Right cardiac atrium (tissue), 5 donors: ENCODE data around the gene ZBTB20. TPM values are rescaled to one million over a fixed set of nuclear protein-coding genes. Genes with fewer than 3 reads are reported as not detected.

Experiments
- ATAC-seq, 2 donors: fragments of 200-7000 bp; cut with Tn5 transposase; one replicate each; pipeline versions ENCODE4 v1.8.0 to v1.9.1; 2020; ENCODE audit warnings: moderate library complexity in 2 of 2, mild to moderate bottlenecking in 1 of 2
- DNase-seq, 3 donors: peaks; one replicate each; pipeline ENCODE4 v3.0.0-alpha.2; 2020
- H3K27ac ChIP-seq: one replicate; pipeline ENCODE4 v1.5.1; 2013; ENCODE audit warnings: mild to moderate bottlenecking, low read length, control low read depth, moderate library complexity
- H3K27me3 ChIP-seq: one replicate; pipeline ENCODE4 v1.6.1; 2013; ENCODE audit not compliant: control insufficient read depth, insufficient read depth
- H3K4me1 ChIP-seq: one replicate; pipeline ENCODE4 v1.6.1; 2013; ENCODE audit warnings: low read length; ENCODE audit not compliant: control insufficient read depth, insufficient read depth
- H3K4me3 ChIP-seq: one replicate; pipeline ENCODE4 v1.5.1; 2013; ENCODE audit warnings: low read length, control low read depth
- H3K9me3 ChIP-seq: one replicate; pipeline ENCODE4 v1.6.1; 2013; ENCODE audit warnings: low read length; ENCODE audit not compliant: control insufficient read depth
- WGBS: extraction: QIAGEN DNeasy Blood & Tissue Kit; methylation state at CpG from one replicate; pipeline ENCODE4 v1.1.7; 2013; 5-methylcytosine and 5-hydroxymethylcytosine counted together
- intact Hi-C, 4 donors: fragments of 100-400 bp; cut with DNase I; formaldehyde crosslinking; loops; one replicate each; pipeline versions ENCODE4 v1.11.0 to v1.14.0; 2022 to 2023
- polyA plus RNA-seq: library from polyadenylated mRNA; stranded (reverse); fragments of 200-250 nt; gene quantifications from one replicate; pipeline ENCODE4 v1.2.3, GENCODE V29; 2013
- total RNA-seq, 4 donors: library from RNA; stranded (reverse); fragmentation: NEBNext Ultra II Directional; extraction: Animal tissue kit (Norgen Biotek cat#: 25700); gene quantifications; one replicate each; pipeline ENCODE4 v1.2.1, GENCODE V29; 2021
- donor health status: healthy with polysubstance abuse.
- donor health status: DM: no; HTN: yes; CAD: no.
- donor health status: DM: no; HTN: no; CAD: no.
- donor health status: DM: no; HTN: yes; CAD: no; lungs with severe emphysema.
- donor health status: DM: yes; HTN: yes; CAD: no.

ZBTB20 gene
- total and polyA plus RNA-seq, 5 donors, result 6.5 to 87.9 (median 75.5) TPM

- intact Hi-C loops, result no loop called here
- H3K9me3 ChIP-seq, result no peaks in the 10 kb centered on the region
- whole genome bisulfite sequencing, result 94% methylated on average over 2 of the region's 2 CpGs
- DNase-seq (no peak), ATAC-seq (no peak)
- no peaks in the 10 kb centered on the region for H3K27me3 ChIP-seq
- H3K27ac ChIP-seq, result no peak overlapping the region
- H3K4me1 ChIP-seq, result no peaks in the 10 kb centered on the region
- no peak overlapping the region for H3K4me3 ChIP-seq
These were observed 60.7 kb downstream of the ZBTB20 start for GRCh38 chr3:115086344-115086743.

GRCh38 chr3:115085197-115085865, 61.8 kb downstream of the ZBTB20 start:
- ATAC-seq, result peak; percentile 48 to 78
- H3K9me3 ChIP-seq, result no peaks in the 10 kb centered on the region
- DNase-seq, result no peak
- no peak overlapping the region for H3K4me3 ChIP-seq
- H3K27me3 ChIP-seq, result no peaks in the 10 kb centered on the region
- H3K27ac ChIP-seq, result no peak overlapping the region
- no peaks in the 10 kb centered on the region for H3K4me1 ChIP-seq
- 58% methylated on average over 2 of the region's 2 CpGs for WGBS
- intact Hi-C loops, result no loop called here

- no peak overlapping the region for H3K4me3 ChIP-seq
- H3K27me3 ChIP-seq, result no peaks in the 10 kb centered on the region
- H3K4me1 ChIP-seq, result no peaks in the 10 kb centered on the region
- ATAC-seq (no peak), DNase-seq (no peak)
- no peaks in the 10 kb centered on the region for H3K9me3 ChIP-seq
- WGBS, result 79% methylated on average over 4 of the region's 4 CpGs
- H3K27ac ChIP-seq, result no peak overlapping the region
- intact Hi-C loops, result no loop called here
These were observed 62.4 kb downstream of the ZBTB20 start for GRCh38 chr3:115084686-115085085.

- H3K9me3 ChIP-seq, result no peaks in the 10 kb centered on the region
- H3K4me3 ChIP-seq, result no peak overlapping the region
- no peak overlapping the region for H3K27ac ChIP-seq
- intact Hi-C loops, result no loop called here
- DNase-seq, result no peak
- H3K27me3 ChIP-seq, result no peaks in the 10 kb centered on the region
- ATAC-seq, result no peak
- 93% methylated on average over 6 of the region's 6 CpGs for WGBS
- H3K4me1 ChIP-seq, result no peaks in the 10 kb centered on the region
These were observed 64.8 kb downstream of the ZBTB20 start for GRCh38 chr3:115082260-115082659.

- H3K4me1 ChIP-seq, result no peaks in the 10 kb centered on the region
- H3K27me3 ChIP-seq, result no peaks in the 10 kb centered on the region
- no peak overlapping the region for H3K4me3 ChIP-seq
- no peak overlapping the region for H3K27ac ChIP-seq
- ATAC-seq (no peak), DNase-seq (no peak)
- no peaks in the 10 kb centered on the region for H3K9me3 ChIP-seq
- intact Hi-C loops, result no loop called here
These were observed 65.6 kb downstream of the ZBTB20 start for GRCh38 chr3:115081444-115081843.

- DNase-seq (no peak), ATAC-seq (no peak)
- intact Hi-C loops, result no loop called here
- Histone ChIP-seq H3K9me3 (no peaks in the 10 kb centered on the region), H3K27ac (no peak overlapping the region), H3K4me1 (no peaks in the 10 kb centered on the region), H3K4me3 (no peak overlapping the region), H3K27me3 (no peaks in the 10 kb centered on the region)
- WGBS, result 66% methylated on average over 3 of the region's 3 CpGs
These were observed 69.4 kb downstream of the ZBTB20 start for GRCh38 chr3:115077501-115078250.

GRCh38 chr3:115074502-115074901, 72.6 kb downstream of the ZBTB20 start:
- Histone ChIP-seq H3K9me3 (no peaks in the 10 kb centered on the region), H3K4me1 (peaks cover 2% of the 10 kb centered on the region), H3K27ac (no peak overlapping the region), H3K4me3 (no peak overlapping the region), H3K27me3 (no peaks in the 10 kb centered on the region)
- no peak for DNase-seq
- ATAC-seq, result no peak
- intact Hi-C loops, result no loop called here

GRCh38 chr3:115072265-115073021, 74.6 kb downstream of the ZBTB20 start:
- no peak overlapping the region for H3K4me3 ChIP-seq
- peak overlapping the region; percentile 79 for H3K27ac ChIP-seq
- no peaks in the 10 kb centered on the region for H3K27me3 ChIP-seq
- H3K4me1 ChIP-seq, result peaks cover 2% of the 10 kb centered on the region
- ATAC-seq, result peak; percentile 69 to 70
- WGBS, result 64% methylated on average over 6 of the region's 6 CpGs
- H3K9me3 ChIP-seq, result no peaks in the 10 kb centered on the region
- no peak for DNase-seq
- intact Hi-C loops, result no loop called here

- DNase-seq (no peak), ATAC-seq (peak; percentile 61 to 95)
- H3K9me3 ChIP-seq, result no peaks in the 10 kb centered on the region
- H3K27me3 ChIP-seq, result no peaks in the 10 kb centered on the region
- peaks cover 2% of the 10 kb centered on the region for H3K4me1 ChIP-seq
- intact Hi-C loops, result no loop called here
- no peak overlapping the region for H3K4me3 ChIP-seq
- WGBS, result 57% methylated on average over 5 of the region's 5 CpGs
- H3K27ac ChIP-seq, result peak overlapping the region; percentile 88
These were observed 75.5 kb downstream of the ZBTB20 start for GRCh38 chr3:115071601-115072000.

GRCh38 chr3:115071166-115071565, 75.9 kb downstream of the ZBTB20 start:
- Histone ChIP-seq H3K27me3 (no peaks in the 10 kb centered on the region), H3K9me3 (no peaks in the 10 kb centered on the region), H3K4me1 (peaks cover 2% of the 10 kb centered on the region), H3K4me3 (no peak overlapping the region), H3K27ac (peak overlapping the region; percentile 52)
- 52% methylated on average over 2 of the region's 2 CpGs for WGBS
- ATAC-seq (peak; percentile 52 to 81), DNase-seq (no peak)
- intact Hi-C loops, result no loop called here

- DNase-seq (no peak), ATAC-seq (no peak)
- H3K27ac ChIP-seq, result no peak overlapping the region
- no peaks in the 10 kb centered on the region for H3K27me3 ChIP-seq
- H3K4me3 ChIP-seq, result no peak overlapping the region
- peaks cover 2% of the 10 kb centered on the region for H3K4me1 ChIP-seq
- no peaks in the 10 kb centered on the region for H3K9me3 ChIP-seq
- intact Hi-C loops, result no loop called here
These were observed 78.3 kb downstream of the ZBTB20 start for GRCh38 chr3:115068799-115069198.
